Activated T-cell treated with anti-CD3 and anti-CD28 coated beads, Interleukin-2, amount 50 U/mL, for 4 hours (primary cell): ENCODE measurements around the gene GMPR2. TPM values are rescaled to one million over a fixed set of nuclear protein-coding genes. Genes with fewer than 3 reads are reported as not detected.
"Not testable (repeated sequence)": the region's sequence is repeated elsewhere in the genome, so short reads cannot be mapped to it uniquely, and the experiment has no call there.

Experiments
- ATAC-seq, 2 donors: fragments of 200-7000 bp; cut with Tn5 transposase; one replicate each; pipeline ENCODE4 v1.10.0; 2021
- DNase-seq: peaks from one replicate; pipeline ENCODE4 v3.0.0-alpha.2; 2020
- H3K27me3 Mint-ChIP-seq: one replicate; pipeline ENCODE4 v1.8.0; 2021; ENCODE audit warnings: low read depth, mixed read lengths
- H3K36me3 Mint-ChIP-seq: one replicate; pipeline ENCODE4 v1.8.0; 2022; ENCODE audit warnings: mixed read lengths; ENCODE audit not compliant: insufficient read depth
- H3K4me1 Mint-ChIP-seq: one replicate; pipeline ENCODE4 v1.8.0; 2021; ENCODE audit warnings: low read depth, mixed read lengths
- H3K4me3 Mint-ChIP-seq: one replicate; pipeline ENCODE4 v1.8.0; 2021; ENCODE audit warnings: mild to moderate bottlenecking, moderate library complexity, mixed read lengths
- H3K9me3 Mint-ChIP-seq: one replicate; pipeline ENCODE4 v1.8.0; 2021; ENCODE audit warnings: mixed read lengths
- total RNA-seq, 3 donors: library from RNA; stranded (reverse); gene quantifications; one replicate each; pipeline ENCODE4 v1.2.1, GENCODE V29; 2021

Gene GMPR2
- total RNA-seq, 3 donors from 2014 or later, result 29.6 to 30.8 (median 29.7) TPM

GRCh38 chr14:24194873-24195185 is 37.9 kb upstream of the GMPR2 start:
- H3K4me3 Mint-ChIP-seq, result peak overlapping the region; percentile 97
- H3K36me3 Mint-ChIP-seq, result peaks cover 25% of the 10 kb centered on the region
- H3K4me1 Mint-ChIP-seq, result peaks cover 48% of the 10 kb centered on the region
- DNase-seq (no peak), ATAC-seq (no peak)
- H3K27me3 Mint-ChIP-seq, result no peaks in the 10 kb centered on the region
- no peaks in the 10 kb centered on the region for H3K9me3 Mint-ChIP-seq

GRCh38 chr14:24195186-24196070 is 37.3 kb upstream of the GMPR2 start, which contains the start of gene TM9SF1:
Gene TM9SF1 (minus strand): TSS chr14:24195441. CDS start chr14:24195019, 422 bp downstream.
- peaks cover 24% of the 10 kb centered on the region for H3K36me3 Mint-ChIP-seq
- H3K4me3 Mint-ChIP-seq, result peak within 1 kb of the TSS; percentile 97
- H3K9me3 Mint-ChIP-seq, result no peaks in the 10 kb centered on the region
- H3K4me1 Mint-ChIP-seq, result peaks cover 45% of the 10 kb centered on the region
- H3K27me3 Mint-ChIP-seq, result no peaks in the 10 kb centered on the region
- DNase-seq, result peak; percentile 83
- ATAC-seq, result peak; percentile 94 to 96

DNA sequence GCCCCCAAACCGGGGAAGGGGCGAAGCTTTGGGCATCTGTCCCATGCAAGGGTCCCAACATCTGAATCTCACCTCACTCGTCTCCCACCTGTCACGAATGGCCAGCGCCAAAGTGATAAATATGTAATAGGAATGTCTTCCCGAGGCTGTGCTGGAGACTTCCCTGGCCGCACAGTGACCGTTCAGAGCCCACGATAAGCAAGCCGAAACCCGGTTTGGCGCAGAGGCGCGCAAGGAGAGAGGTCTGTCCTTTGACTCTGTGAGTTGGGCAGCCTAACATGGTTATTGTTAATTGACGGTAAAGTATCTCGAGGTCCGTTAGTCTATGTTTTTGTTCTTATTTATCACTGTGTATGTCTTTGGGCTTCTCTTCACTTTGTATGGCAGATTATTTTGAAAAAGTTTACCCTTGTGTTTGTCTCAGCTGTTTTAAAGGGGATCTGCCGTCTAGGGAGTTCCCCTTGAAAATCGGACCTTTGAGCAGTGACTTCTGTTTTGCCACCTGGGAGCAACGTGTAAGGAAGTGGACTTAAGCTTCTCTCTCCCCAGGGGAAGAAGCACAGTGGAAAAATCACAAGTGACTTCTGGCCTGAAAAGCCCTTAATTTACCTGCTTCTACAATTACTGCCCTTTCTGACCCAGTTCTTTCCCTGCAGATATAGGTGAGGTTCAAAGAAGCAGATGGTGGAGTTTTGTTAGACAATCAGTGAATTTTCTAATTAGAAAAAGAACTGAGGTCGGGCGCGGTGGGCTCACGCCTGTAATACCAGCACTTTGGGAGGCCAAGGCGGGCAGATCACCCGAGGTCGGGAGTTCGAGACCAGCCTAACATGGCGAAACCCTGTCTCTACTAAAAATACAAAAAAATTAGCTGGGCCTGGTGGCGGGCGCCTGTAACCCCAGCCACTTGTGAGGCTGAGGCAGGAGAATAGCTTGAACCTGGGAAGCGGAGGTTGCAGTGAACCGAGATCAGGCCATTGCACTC is 36.4 kb upstream of the GMPR2 start:
- Mint-ChIP-seq H3K4me3 (peak overlapping the region; percentile 97), H3K9me3 (no peaks in the 10 kb centered on the region), H3K36me3 (peaks cover 26% of the 10 kb centered on the region), H3K4me1 (peaks cover 45% of the 10 kb centered on the region), H3K27me3 (no peaks in the 10 kb centered on the region)
- peak; percentile 6 to 9 for ATAC-seq
- no peak for DNase-seq

GRCh38 chr14:24197056-24197450 is 35.7 kb upstream of the GMPR2 start:
- Mint-ChIP-seq H3K36me3 (peaks cover 28% of the 10 kb centered on the region), H3K27me3 (no peaks in the 10 kb centered on the region), H3K4me1 (peaks cover 43% of the 10 kb centered on the region), H3K4me3 (peak overlapping the region; percentile 97), H3K9me3 (no peaks in the 10 kb centered on the region)
- no peak for DNase-seq
- ATAC-seq, result no peak

DNA sequence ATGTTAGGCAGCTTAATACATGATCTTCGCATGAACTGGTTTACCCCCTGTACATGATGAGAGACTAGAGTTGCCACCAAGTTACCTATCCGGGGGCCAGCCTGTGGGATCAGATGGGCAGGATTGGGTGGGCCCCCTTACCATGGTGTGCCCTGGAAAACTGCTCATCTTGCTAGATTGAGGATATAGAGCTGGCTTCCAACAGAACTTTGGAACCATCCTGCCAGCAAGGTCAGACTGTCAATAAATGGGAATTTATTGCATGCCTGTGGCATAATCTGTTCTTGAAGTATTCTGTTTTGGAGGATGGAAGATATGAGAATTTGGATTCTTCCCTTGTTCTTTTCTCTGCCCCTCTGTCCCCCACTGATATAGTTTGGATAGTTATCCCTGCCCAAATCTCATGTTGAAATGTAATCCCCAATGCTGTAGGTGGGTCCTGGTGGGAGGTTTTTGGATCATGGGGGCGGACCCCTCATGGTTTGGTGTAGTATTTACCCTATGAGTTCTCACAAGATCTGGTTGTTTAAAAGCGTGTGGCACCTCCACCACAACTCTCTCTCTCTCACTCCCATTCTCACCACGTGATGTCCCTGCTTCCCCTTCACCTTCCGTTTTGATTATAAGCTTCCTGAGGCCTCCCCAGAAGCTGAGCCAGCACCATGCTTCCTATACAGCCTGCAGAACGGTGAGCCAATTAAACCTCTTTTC is 33.8 kb upstream of the GMPR2 start:
- no peak for ATAC-seq
- no peaks in the 10 kb centered on the region for H3K9me3 Mint-ChIP-seq
- H3K4me3 Mint-ChIP-seq, result peak overlapping the region; percentile 2
- peaks cover 36% of the 10 kb centered on the region for H3K4me1 Mint-ChIP-seq
- no peaks in the 10 kb centered on the region for H3K27me3 Mint-ChIP-seq
- peaks cover 28% of the 10 kb centered on the region for H3K36me3 Mint-ChIP-seq
- no peak for DNase-seq

GRCh38 chr14:24202538-24202937 is 30.2 kb upstream of the GMPR2 start:
- DNase-seq, ATAC-seq, H3K4me3 Mint-ChIP-seq, H3K9me3 Mint-ChIP-seq, H3K27me3 Mint-ChIP-seq: not testable (repeated sequence)
- peaks cover 51% of the 10 kb centered on the region for H3K36me3 Mint-ChIP-seq
- H3K4me1 Mint-ChIP-seq, result peaks cover 33% of the 10 kb centered on the region

DNA sequence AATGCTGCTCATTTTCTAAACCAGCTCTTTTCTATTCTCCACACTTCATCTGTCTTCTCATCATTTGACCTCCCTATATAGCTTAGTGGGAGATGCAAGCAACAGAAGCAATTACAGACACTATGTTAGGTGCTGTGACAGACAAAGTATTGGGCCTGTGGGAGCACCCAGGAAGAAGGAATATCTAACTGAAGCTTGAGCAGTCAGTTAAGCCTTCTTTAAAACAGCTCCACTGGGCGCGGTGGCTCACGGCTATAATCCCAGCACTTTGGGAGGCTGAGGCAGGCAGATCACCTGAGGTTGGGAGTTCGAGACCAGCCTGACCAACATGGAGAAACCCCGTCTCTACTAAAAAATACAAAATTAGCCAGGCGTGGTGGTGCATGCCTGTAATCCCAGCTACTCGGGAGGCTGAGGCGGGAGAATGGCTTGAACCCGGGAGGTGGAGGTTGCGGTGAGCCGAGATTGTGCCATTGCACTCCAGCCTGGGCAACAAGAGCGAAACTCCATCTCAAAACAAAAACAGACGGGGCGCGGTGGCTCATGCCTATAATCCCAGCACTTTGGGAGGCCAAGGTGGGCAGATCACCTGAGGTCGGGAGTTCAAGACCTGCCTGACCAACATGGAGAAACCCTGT is 29.4 kb upstream of the GMPR2 start:
- not testable (repeated sequence) for H3K27me3 Mint-ChIP-seq, ATAC-seq, H3K9me3 Mint-ChIP-seq, DNase-seq, H3K4me3 Mint-ChIP-seq
- peaks cover 55% of the 10 kb centered on the region for H3K36me3 Mint-ChIP-seq
- peaks cover 33% of the 10 kb centered on the region for H3K4me1 Mint-ChIP-seq

DNA sequence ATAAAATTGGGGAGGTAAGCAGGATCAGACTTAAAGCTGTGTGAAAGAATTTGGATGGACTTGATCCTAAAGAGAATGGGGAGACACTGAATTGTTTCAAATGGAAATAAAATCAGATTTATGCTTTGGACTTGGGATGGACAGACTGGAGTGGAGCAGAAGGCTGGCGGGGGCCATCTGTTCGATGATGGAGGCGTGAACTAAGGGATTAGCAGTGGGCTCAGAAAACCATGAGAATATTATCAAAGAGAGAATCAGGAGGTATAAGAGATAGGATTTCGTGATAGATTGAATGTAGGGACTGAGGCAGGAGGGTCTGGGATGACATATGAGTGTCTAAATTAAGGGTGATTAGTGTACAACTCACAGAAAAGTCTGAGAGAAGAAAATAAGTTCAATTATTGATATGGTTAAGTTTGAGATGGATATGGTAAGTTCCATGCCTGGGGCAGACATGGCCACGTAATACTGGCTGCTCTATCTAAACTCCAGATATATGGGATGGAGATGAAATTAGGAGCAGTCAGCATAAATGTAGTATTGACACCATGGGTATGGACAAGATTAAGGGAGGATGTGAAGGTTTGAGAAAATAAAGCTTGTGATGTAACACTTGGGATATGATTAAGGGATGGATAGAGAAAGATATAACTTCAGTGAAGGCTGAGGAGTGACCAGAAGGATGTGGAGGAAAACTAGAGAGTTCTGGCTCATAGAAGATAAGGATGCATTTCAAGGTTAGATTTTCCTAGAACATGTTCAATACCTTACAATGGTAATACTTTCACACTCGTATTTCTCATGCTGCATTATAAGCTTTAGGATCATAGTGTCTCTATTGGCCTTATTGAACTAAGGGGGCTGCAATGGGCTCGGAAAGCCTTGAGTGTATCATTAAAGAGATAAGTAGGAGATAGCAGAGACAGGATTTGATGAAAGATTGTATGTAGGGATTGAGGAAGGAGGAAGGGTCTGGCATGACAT is 28.3 kb upstream of the GMPR2 start:
- DNase-seq (no peak), ATAC-seq (no peak)
- H3K9me3 Mint-ChIP-seq, result no peaks in the 10 kb centered on the region
- peaks cover 51% of the 10 kb centered on the region for H3K36me3 Mint-ChIP-seq
- no peaks in the 10 kb centered on the region for H3K27me3 Mint-ChIP-seq
- H3K4me3 Mint-ChIP-seq, result no peak overlapping the region
- peaks cover 26% of the 10 kb centered on the region for H3K4me1 Mint-ChIP-seq

DNA sequence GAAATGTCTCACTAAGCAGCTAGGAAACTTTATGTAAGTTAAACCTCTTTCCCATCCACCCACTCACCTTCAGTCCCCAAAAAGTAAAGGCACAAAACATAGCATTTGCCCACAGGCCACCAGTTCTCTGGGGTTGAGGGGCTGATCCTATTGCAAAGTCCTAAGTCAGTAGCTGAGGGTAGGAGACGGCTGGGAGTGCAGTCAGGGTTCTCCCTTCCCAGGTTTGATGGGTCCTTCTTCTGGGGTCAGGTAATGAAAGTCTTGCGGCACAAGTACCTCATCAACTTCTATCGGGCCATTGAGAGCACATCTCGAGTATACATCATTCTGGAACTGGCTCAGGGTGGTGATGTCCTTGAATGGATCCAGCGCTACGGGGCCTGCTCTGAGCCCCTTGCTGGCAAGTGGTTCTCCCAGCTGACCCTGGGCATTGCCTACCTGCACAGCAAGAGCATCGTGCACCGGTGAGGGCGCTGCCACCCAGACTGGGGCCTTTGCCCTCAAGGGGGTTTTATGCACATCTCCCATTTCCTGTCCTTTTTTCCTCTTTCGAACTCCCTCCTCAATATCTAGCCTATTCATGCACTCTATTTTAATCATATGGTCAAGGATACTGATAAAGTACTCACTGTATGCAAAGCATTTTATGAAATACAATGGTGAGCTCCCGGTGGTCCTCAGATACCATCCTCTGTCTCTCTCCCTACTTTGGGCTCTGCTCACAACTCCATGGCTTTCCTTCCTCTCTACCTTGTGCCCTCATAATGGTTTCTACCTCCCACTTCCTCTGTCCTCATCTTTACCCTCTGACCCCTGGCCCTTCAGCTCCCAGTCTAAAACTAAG is 26.2 kb upstream of the GMPR2 start:
- Mint-ChIP-seq H3K27me3 (no peaks in the 10 kb centered on the region), H3K4me3 (no peak overlapping the region), H3K4me1 (peaks cover 34% of the 10 kb centered on the region), H3K36me3 (peaks cover 60% of the 10 kb centered on the region), H3K9me3 (no peaks in the 10 kb centered on the region)
- ATAC-seq (no peak), DNase-seq (no peak)

- ATAC-seq (no peak), DNase-seq (no peak)
- Mint-ChIP-seq H3K4me3 (no peak overlapping the region), H3K9me3 (no peaks in the 10 kb centered on the region), H3K27me3 (no peaks in the 10 kb centered on the region), H3K36me3 (peaks cover 56% of the 10 kb centered on the region), H3K4me1 (peaks cover 39% of the 10 kb centered on the region)
Observed at GRCh38 chr14:24207104-24207551, 25.6 kb upstream of the GMPR2 start.

- H3K36me3 Mint-ChIP-seq, result peaks cover 53% of the 10 kb centered on the region
- no peaks in the 10 kb centered on the region for H3K27me3 Mint-ChIP-seq
- H3K4me3 Mint-ChIP-seq, result no peak overlapping the region
Observed at GRCh38 chr14:24207625-24208024, 25.1 kb upstream of the GMPR2 start.

DNA sequence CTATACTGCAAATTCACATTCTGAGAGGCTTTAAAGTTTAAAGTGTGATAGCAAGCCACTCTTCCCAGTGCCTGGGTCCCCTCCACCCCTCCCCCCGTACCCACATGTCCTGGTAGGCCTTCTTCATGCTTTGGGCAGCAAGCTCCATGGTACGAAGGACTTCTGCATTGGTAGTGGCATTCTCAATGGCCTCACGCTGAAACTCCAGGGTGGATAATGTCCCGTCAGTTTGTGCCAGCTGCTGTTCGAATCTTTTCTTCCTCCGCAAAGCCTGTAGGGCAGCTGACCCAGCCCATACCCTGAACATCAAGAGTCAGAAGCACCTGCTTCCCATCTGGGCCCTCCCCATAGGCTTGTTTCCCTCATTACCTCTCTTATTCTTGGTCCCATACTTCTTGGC is 21.4 kb upstream of the GMPR2 start:
- ATAC-seq (no peak), DNase-seq (no peak)
- Mint-ChIP-seq H3K9me3 (no peaks in the 10 kb centered on the region), H3K36me3 (peaks cover 39% of the 10 kb centered on the region), H3K27me3 (no peaks in the 10 kb centered on the region), H3K4me1 (peaks cover 63% of the 10 kb centered on the region), H3K4me3 (peak overlapping the region; percentile 90)

More at GRCh38 chr14:24207625-24208024, 25.1 kb upstream of the GMPR2 start:
- DNase-seq (no peak), ATAC-seq (no peak)
- no peaks in the 10 kb centered on the region for H3K9me3 Mint-ChIP-seq
- peaks cover 42% of the 10 kb centered on the region for H3K4me1 Mint-ChIP-seq
